HFF-Myc (cell line): ENCODE measurements around the gene SFMBT1.

Experiments used
- DNase-seq: peaks from one replicate; pipeline ENCODE4 v3.0.0-alpha.2; 2011; ENCODE audit warnings: low read depth; ENCODE audit errors: extremely low read depth
- H3K4me3 ChIP-seq: replicated peaks from 2 replicates; pipeline ENCODE4 v1.5.1; 2011; ENCODE audit warnings: low read depth, mild to moderate bottlenecking, control low read depth, low read length
- CTCF ChIP-seq: IDR thresholded peaks from 2 replicates; pipeline ENCODE4 v1.5.1; 2012; ENCODE audit warnings: mild to moderate bottlenecking, low read depth, low read length, control low read depth; ENCODE audit errors: missing control alignments

Gene SFMBT1

DNA sequence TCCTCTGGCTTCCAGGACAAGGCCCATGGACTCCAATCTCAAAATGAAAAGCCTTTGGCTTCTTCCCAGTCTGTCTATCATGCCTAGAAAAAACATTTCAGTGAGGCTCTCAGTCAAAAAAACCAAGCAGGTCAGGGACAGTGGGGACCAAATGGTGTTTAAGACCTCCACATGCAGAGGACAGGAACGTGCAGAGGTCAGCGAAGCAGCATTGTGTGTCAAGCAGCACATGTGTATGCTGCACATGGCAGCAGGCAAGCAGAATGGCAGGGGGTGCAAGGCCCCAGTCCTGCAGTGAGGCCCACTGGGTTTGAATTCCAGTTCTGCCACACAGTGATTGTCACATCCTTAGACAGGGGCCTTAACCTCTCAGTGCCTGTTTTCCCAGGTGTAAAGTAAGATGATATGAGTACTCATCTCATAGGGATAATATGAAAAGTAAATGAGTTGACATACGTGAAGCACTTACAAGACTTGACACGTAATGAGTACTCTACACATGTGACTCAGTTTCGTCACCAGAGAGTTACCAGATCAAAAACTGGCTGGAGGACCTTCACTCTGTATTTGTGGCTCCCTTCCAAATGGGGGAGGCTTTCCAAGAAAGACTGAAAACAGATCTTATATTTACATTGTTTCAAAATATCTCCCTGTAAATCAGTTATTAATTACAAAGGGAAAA, 159.7 kb downstream of the SFMBT1 start:
- no peak for TF ChIP-seq CTCF
- no peak overlapping the region for H3K4me3 ChIP-seq
- no peak for DNase-seq

DNA sequence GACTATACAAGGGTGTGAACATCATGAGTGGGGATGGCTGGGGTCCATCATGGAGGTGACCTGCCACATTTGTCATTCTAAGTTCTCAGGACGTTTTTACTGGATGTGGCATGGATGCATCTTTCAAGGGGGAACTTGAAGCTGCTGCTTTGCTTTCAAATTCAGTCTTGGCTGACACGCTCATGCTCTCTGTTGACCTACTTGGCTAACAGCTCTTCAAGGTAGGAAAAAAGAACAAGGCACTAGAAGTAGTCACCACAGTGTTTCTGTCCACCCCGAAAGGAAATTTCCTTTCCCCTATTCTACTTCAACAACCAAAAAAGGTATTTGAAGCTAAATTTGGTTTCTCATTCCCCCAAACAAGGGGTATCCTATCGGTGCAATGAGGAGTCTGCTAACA, 163.5 kb downstream of the SFMBT1 start:
- no peak for DNase-seq
- no peak for TF ChIP-seq CTCF
- H3K4me3 ChIP-seq = no peak overlapping the region

DNA sequence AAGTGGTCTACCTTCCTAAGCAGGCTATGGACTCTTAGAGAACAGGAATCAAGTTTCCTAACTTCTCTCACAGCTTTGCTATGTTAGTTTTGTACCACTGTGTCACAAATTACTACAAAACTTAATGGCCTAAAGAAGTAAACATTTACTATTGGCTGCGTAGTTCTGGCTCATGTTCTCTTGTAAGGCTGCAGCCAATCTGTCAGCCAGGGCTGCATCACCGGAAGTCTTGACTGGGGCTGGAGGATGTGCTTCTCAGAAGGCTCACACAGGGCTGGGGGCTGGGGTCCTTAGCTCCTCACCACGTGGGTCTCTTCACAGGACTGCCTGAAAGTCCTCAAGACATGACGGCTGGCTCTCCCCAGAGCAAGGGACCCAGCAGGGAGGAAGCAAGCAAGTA, 164.0 kb downstream of the SFMBT1 start:
- TF ChIP-seq CTCF = no peak
- DNase-seq = no peak
- H3K4me3 ChIP-seq = no peak overlapping the region

DNA sequence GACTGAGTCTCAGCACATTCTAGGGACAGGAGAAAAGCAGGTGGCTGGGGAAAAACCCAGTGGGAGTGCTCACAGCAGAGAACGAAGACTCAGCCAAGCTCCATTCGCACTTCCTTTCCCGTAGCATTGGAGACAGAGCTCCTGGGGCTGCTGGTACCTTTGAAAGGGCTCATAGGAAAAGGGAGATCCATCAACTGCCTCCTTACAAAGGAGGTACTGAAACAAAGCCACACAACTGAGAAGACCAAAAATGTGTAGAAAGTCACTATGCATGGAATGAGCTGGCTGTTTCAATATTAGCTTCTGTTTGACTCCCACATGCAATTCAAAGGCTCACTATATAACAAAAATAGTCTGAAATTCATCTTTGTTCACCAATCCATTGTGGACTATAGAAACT, 165.4 kb downstream of the SFMBT1 start:
- TF ChIP-seq CTCF = no peak
- H3K4me3 ChIP-seq = no peak overlapping the region
- DNase-seq = no peak

GRCh38 chr3:52880047-52880446, 165.8 kb downstream of the SFMBT1 start:
- DNase-seq = no peak
- H3K4me3 ChIP-seq = no peak overlapping the region
- no peak for TF ChIP-seq CTCF

DNA sequence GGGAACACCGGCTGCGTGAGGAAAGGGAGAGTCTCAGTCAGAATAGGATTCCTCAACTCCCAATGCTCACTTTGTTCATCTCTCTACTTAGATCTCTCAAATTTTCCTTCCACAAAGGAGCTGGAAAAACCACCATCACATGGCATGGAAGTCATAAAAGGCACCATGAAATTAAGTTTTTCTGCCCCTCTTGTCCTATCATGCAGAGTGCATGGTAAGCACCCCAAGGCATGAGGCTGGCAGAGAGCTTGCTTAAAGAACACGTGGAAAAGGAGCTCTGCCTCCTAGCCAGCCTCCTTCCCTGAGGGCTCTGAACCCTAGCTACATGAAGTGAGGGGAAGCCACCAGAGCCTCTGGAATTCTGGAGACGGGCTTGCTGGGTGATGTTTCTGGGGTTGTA, 166.3 kb downstream of the SFMBT1 start:
- TF ChIP-seq CTCF = no peak
- no peak for DNase-seq
- no peak overlapping the region for H3K4me3 ChIP-seq

DNA sequence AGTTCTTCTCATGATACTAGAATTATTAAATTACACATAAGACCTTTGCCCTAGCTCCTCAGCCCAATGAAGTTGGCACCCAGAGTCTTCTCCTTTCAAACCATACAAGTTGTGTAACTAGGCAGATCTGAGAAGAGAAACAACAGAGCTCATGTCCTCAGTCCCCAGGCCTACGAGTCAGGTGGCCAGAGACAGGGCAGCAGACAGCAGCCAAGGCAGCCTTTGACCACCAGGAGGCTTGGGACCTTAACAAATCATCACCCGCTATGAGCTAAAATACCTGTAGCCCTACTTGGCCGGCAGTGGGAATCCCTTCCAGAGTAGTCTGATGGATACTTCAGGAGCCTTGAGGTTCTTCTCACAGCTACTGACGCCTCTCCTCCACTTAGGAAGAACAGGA, 166.8 kb downstream of the SFMBT1 start:
- TF ChIP-seq CTCF = peak; percentile 15
- no peak overlapping the region for H3K4me3 ChIP-seq
- no peak for DNase-seq
